GM23248 (cell line): ENCODE data around the gene CD163L1. TPM values are rescaled to one million over a fixed set of nuclear protein-coding genes. Genes with fewer than 3 reads are reported as not detected.
A peak's percentile ranks its signal among the peaks of the same experiment; 100 is the strongest.

Source experiments
- DNase-seq: peaks from one replicate; pipeline ENCODE4 v3.0.0-alpha.2; 2015
- H2AFZ ChIP-seq: fragments of 200-600 bp; sonication (generic); 2 replicates; pipeline ENCODE4 v1.6.1; 2016; ENCODE audit warnings: antibody characterized with exemption
- H3F3A ChIP-seq: fragments of 200-600 bp; sonication (generic); 2 replicates; pipeline ENCODE4 v1.6.1; 2016; ENCODE audit warnings: mild to moderate bottlenecking, antibody characterized with exemption, mixed run types; ENCODE audit not compliant: insufficient read depth
- H3K27ac ChIP-seq: fragments of 200-600 bp; sonication (generic); 2 replicates; pipeline ENCODE4 v1.5.1; 2016; ENCODE audit warnings: mild to moderate bottlenecking
- H3K27me3 ChIP-seq: fragments of 200-600 bp; sonication (generic); replicated peaks from 2 replicates; pipeline ENCODE4 v1.6.1; 2016; ENCODE audit warnings: mild to moderate bottlenecking; ENCODE audit not compliant: insufficient read depth
- H3K36me3 ChIP-seq: fragments of 200-600 bp; sonication (generic); 2 replicates; pipeline ENCODE4 v1.6.1; 2016; ENCODE audit warnings: low read depth, mild to moderate bottlenecking
- H3K4me1 ChIP-seq: fragments of 200-600 bp; sonication (generic); 2 replicates; pipeline ENCODE4 v1.6.1; 2016; ENCODE audit warnings: mild to moderate bottlenecking; ENCODE audit not compliant: insufficient read depth
- H3K4me2 ChIP-seq: fragments of 200-600 bp; sonication (generic); one replicate; pipeline ENCODE4 v1.6.1; 2016; ENCODE audit warnings: mild to moderate bottlenecking; ENCODE audit not compliant: unreplicated experiment
- H3K4me3 ChIP-seq: fragments of 200-600 bp; sonication (generic); 2 replicates; pipeline ENCODE4 v1.5.1; 2016; ENCODE audit warnings: mild to moderate bottlenecking
- H3K79me2 ChIP-seq: fragments of 200-600 bp; sonication (generic); 2 replicates; pipeline ENCODE4 v1.6.1; 2016; ENCODE audit warnings: mild to moderate bottlenecking; ENCODE audit not compliant: insufficient read depth
- H3K9ac ChIP-seq: fragments of 200-600 bp; sonication (generic); 2 replicates; pipeline ENCODE4 v1.6.1; 2016; ENCODE audit warnings: mild to moderate bottlenecking
- H3K9me2 ChIP-seq: fragments of 200-600 bp; sonication (generic); 2 replicates; pipeline ENCODE4 v1.6.1; 2016; ENCODE audit warnings: mixed run types, mild to moderate bottlenecking, moderate library complexity; ENCODE audit not compliant: insufficient read depth
- H3K9me3 ChIP-seq: fragments of 200-600 bp; sonication (generic); one replicate; pipeline ENCODE4 v1.6.1; 2017; ENCODE audit warnings: low read depth
- H4K20me1 ChIP-seq: fragments of 200-600 bp; sonication (generic); 2 replicates; pipeline ENCODE4 v1.6.0; 2016; ENCODE audit not compliant: insufficient read depth
- EZH2 ChIP-seq: fragments of 200-600 bp; sonication (generic); IDR thresholded peaks from 2 replicates; pipeline ENCODE4 v1.6.1; 2018; ENCODE audit warnings: antibody characterized with exemption, mild to moderate bottlenecking; ENCODE audit not compliant: insufficient read depth, poor library complexity, severe bottlenecking
- EZH2phosphoT487 ChIP-seq: fragments of 200-600 bp; sonication (generic); IDR thresholded peaks from 2 replicates; pipeline ENCODE4 v1.6.1; 2018; ENCODE audit warnings: antibody characterized with exemption, moderate library complexity, mild to moderate bottlenecking, low read depth; ENCODE audit not compliant: insufficient read depth
- WGBS, 2 experiments: methylation state at CpG; one replicate each; pipeline ENCODE4 v1.1.6; 2015 to 2017; ENCODE audit warnings: low lambda C conversion rate in 2 of 2, low coverage in 1 of 2; ENCODE audit errors: missing lambda C conversion rate in 2 of 2; 5-methylcytosine and 5-hydroxymethylcytosine counted together
- in situ Hi-C: fragments of 300-500 bp; cut with MboI; formaldehyde crosslinking; loops from 2 replicates; pipeline ENCODE4 v1.15.0; 2020
- polyA plus RNA-seq: library from polyadenylated mRNA; unstranded; fragments of >200 nt; fragmentation: Nextera tagmentation; extraction: Ambion mirVana; gene quantifications from 2 replicates; pipeline ENCODE4 v1.2.1, GENCODE V29; 2016
- total RNA-seq: library from RNA; depleted of rRNA; stranded (reverse); fragments of >200 nt; shearing (Covaris generic); gene quantifications from 2 replicates; pipeline ENCODE4 v1.2.3, GENCODE V29; 2014; rRNA removed

CD163L1 gene
- total RNA-seq (0.43 TPM in 1 of 2 replicates, not detected in the other), polyA plus RNA-seq (1.9 and 2.5 TPM in 2 replicates)

DNA sequence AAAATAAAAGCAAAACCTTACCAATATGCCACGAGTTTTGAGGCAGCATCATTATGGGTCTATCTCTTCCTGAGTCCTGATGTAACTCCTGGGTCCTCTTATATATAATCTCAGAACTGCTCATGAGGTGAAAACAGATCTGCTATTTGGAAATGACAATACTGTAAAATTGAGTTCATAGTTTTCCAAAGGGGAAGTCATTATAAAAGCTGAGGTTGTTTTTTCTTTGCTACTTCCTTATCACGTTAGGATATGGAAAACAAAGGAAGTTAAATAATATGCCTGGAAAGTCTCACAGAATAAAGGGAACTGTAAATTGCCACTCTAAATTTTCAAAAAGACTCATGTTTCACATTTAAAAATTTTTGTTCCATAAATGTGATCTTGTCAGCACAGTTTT is at the start of gene CD163L1:
CD163L1 (minus strand) TSS at position 78 of the 400 bp plus-strand sequence; CDS start at position 52, 26 bp downstream.
- Histone ChIP-seq H3F3A (peaks cover under 1% of the 10 kb centered on the region; the same call in 1 of the 2 replicates), H3K4me2 (no peak within 1 kb of the TSS), H3K4me1 (no peaks in the 10 kb centered on the region), H3K9ac (no peak within 1 kb of the TSS), H3K36me3 (no peaks in the 10 kb centered on the region), H3K27ac (no peak within 1 kb of the TSS), H3K27me3 (no peaks in the 10 kb centered on the region), H3K4me3 (no peak within 1 kb of the TSS), H3K9me2 (no peaks in the 10 kb centered on the region), H4K20me1 (no peaks in the 10 kb centered on the region), H2AFZ (peak within 1 kb of the TSS; percentile 8; the same call in 1 of the 2 replicates), H3K9me3 (no peaks in the 10 kb centered on the region), H3K79me2 (no peaks in the 10 kb centered on the region)
- WGBS, 2 experiments, result 23 to 27% methylated on average over 2 of the region's 2 CpGs
- in situ Hi-C loops, result no loop called here
- TF ChIP-seq EZH2 (no peak), EZH2phosphoT487 (no peak)
- DNase-seq, result no peak

DNA sequence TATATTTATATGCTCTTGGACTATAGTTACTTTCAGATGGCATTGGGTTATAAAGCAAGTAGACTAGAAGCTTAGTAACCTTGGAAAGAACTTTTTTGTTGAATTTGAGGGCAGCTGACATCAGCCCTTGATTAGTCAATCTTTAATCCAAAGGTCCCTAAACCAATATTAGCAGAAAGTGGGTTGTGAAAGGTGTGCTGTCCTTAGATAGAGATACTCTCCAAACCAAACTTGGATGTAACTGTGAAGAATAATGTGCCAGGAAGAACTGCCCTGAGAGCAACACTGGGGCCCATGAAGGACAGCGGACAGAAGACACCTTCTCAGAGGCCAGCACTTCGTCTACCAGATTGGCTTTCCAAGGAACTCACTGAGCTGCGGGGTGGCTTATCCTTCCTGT is 49.1 kb upstream of the CD163L1 start:
- H2AFZ ChIP-seq, result no peak overlapping the region
- no peaks in the 10 kb centered on the region for H3K9me3 ChIP-seq
- TF ChIP-seq EZH2phosphoT487, result no peak
- TF ChIP-seq EZH2, result no peak
- in situ Hi-C loops, result no loop called here
- H3F3A ChIP-seq, result peaks cover 8% of the 10 kb centered on the region
- no peaks in the 10 kb centered on the region for H4K20me1 ChIP-seq
- no peak overlapping the region for H3K9ac ChIP-seq
- H3K36me3 ChIP-seq, result no peaks in the 10 kb centered on the region
- no peaks in the 10 kb centered on the region for H3K79me2 ChIP-seq
- peaks cover 10% of the 10 kb centered on the region for H3K4me1 ChIP-seq
- H3K4me3 ChIP-seq, result no peak overlapping the region
- H3K27ac ChIP-seq, result no peak overlapping the region
- WGBS, 2 experiments, result 73 to 84% methylated on average over 3 of the region's 3 CpGs
- H3K4me2 ChIP-seq, result no peak overlapping the region
- H3K9me2 ChIP-seq, result no peaks in the 10 kb centered on the region
- DNase-seq, result no peak
- H3K27me3 ChIP-seq, result no peaks in the 10 kb centered on the region

DNA sequence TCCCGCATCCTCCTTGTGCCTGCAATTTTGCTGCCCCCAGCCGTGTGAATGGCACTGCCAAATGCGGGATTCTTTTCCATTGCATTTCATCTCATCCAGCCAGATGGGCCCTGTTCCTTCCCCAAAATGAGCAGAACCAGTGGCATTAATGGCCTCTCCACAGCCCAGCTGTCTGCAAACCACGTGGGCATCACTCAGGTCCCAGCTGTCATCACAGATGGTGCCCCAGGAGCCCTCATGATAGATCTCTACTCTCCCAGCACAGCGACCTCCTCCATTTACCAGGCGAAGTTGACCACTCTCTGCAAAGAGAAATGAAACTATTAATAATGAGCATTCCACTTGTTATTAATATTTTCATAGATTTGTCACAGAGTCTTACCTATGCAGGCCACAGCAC is 42.6 kb upstream of the CD163L1 start:
- no peak overlapping the region for H3K4me3 ChIP-seq
- no peaks in the 10 kb centered on the region for H3F3A ChIP-seq
- no peak overlapping the region for H3K9ac ChIP-seq
- H3K36me3 ChIP-seq, result no peaks in the 10 kb centered on the region
- H3K27me3 ChIP-seq, result no peaks in the 10 kb centered on the region
- H3K4me2 ChIP-seq, result no peak overlapping the region
- H3K79me2 ChIP-seq, result no peaks in the 10 kb centered on the region
- H3K4me1 ChIP-seq, result no peaks in the 10 kb centered on the region
- 56 to 60% methylated on average over 6 of the region's 6 CpGs for whole genome bisulfite sequencing, 2 experiments
- H2AFZ ChIP-seq, result no peak overlapping the region
- no peaks in the 10 kb centered on the region for H3K9me3 ChIP-seq
- TF ChIP-seq EZH2phosphoT487 (no peak), EZH2 (no peak)
- H3K27ac ChIP-seq, result no peak overlapping the region
- H3K9me2 ChIP-seq, result no peaks in the 10 kb centered on the region
- DNase-seq, result no peak
- in situ Hi-C loops, result no loop called here
- no peaks in the 10 kb centered on the region for H4K20me1 ChIP-seq

DNA sequence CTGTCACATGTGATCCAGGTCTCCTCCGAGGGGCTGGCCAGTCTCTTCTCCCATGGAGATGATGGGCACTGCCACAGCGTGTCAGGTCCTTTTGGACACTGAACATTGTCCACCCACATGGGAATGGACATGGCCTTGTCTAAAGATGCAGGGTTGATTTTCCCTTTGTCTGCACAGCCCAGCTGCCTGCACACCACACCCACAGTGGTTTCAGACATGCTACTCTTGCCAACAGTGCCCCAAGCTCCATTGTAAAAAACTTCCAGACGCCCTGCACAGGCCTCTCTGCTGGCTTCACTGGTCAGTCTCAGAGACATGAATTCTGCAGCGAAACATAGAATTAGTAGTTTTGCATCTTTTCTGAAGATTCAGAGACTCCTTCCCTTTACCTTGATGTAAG is 41.1 kb upstream of the CD163L1 start:
- 32 to 39% methylated on average over 4 of the region's 4 CpGs for WGBS, 2 experiments
- TF ChIP-seq EZH2, result no peak
- no peak for TF ChIP-seq EZH2phosphoT487
- Histone ChIP-seq H3F3A (no peaks in the 10 kb centered on the region), H3K4me2 (no peak overlapping the region), H3K9me3 (no peaks in the 10 kb centered on the region), H3K36me3 (no peaks in the 10 kb centered on the region), H3K4me3 (no peak overlapping the region), H3K27ac (no peak overlapping the region), H3K79me2 (no peaks in the 10 kb centered on the region), H2AFZ (no peak overlapping the region), H3K27me3 (no peaks in the 10 kb centered on the region), H3K4me1 (peaks cover 1% of the 10 kb centered on the region), H3K9me2 (no peaks in the 10 kb centered on the region), H3K9ac (no peak overlapping the region), H4K20me1 (no peaks in the 10 kb centered on the region)
- in situ Hi-C loops, result no loop called here
- no peak for DNase-seq

DNA sequence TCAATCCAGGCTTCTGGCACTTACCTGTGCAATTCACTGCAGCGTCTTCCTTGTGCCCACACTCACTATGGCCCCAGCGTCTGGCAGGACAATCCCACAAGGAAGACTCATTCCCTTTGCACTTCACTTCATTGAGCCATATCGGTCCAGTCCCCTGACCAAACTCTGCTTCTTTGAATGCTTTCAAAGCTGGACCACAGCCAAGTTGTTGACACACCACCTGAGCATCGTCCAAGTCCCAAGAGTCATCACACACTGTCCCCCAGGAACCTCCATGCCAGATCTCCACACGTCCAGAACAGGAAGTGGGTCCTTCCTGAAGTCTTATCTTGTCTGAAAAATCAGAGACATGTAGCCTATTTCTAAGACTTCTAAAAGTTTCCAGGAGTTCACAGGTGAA is 39.4 kb upstream of the CD163L1 start:
- in situ Hi-C loops, result no loop called here
- Histone ChIP-seq H4K20me1 (no peaks in the 10 kb centered on the region), H3K27ac (no peak overlapping the region), H3K4me2 (no peak overlapping the region), H3F3A (no peaks in the 10 kb centered on the region), H3K27me3 (no peaks in the 10 kb centered on the region), H3K9me3 (no peaks in the 10 kb centered on the region), H3K4me3 (no peak overlapping the region), H3K4me1 (peaks cover 7% of the 10 kb centered on the region), H2AFZ (no peak overlapping the region), H3K9me2 (no peaks in the 10 kb centered on the region), H3K79me2 (no peaks in the 10 kb centered on the region), H3K9ac (no peak overlapping the region), H3K36me3 (no peaks in the 10 kb centered on the region)
- 50 to 51% methylated on average over 5 of the region's 5 CpGs for WGBS, 2 experiments
- no peak for TF ChIP-seq EZH2phosphoT487
- TF ChIP-seq EZH2, result no peak
- peak; percentile 30 for DNase-seq
